B cell (primary cell): ENCODE results near the gene KBTBD6.

Experiments used
- EZH2 ChIP-seq: IDR thresholded peaks from 2 replicates; pipeline ENCODE4 v1.6.1; 2012; ENCODE audit warnings: borderline replicate concordance, low read depth, mild to moderate bottlenecking, moderate library complexity, low read length; ENCODE audit not compliant: insufficient read depth, poor library complexity, severe bottlenecking
- TF ChIP-seq, protein P1 (sequence below): fragments of 200-600 bp; IDR thresholded peaks from one replicate; pipeline ENCODE4 v1.8.0; 2022; ENCODE audit warnings: antibody characterized with exemption, mild to moderate bottlenecking

DNA sequence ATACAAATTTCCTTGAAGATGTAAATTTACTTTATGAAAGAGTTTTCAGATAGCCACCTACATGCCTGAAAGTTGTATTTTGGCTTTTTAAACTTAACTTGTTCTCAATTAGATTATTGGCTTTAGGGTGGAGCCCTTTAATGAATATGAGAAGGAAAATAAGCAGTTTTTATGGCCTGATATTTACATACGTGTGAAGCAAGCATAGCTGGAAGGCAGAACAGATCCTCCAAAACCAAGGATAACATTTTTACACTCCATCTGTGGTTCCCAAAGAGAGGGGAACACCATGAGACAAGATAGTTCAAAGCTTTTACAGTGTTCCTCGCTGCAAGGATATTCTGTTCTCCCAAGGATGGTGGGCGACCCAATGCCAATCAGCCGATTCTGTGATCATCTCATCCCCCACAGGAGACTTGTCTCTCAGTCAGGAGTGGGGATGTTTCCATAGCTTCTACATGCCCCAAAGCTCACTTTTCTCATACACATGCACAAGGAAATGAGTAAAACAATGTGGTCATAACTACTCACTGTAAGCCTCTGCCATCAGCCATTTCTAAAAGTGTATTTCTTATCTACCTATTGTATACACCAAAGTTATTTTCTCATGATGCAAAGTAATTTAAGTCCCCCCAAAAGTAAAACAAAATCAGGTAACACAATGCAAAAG is 24.6 kb upstream of the KBTBD6 start:
- TF ChIP-seq, protein P1, sequence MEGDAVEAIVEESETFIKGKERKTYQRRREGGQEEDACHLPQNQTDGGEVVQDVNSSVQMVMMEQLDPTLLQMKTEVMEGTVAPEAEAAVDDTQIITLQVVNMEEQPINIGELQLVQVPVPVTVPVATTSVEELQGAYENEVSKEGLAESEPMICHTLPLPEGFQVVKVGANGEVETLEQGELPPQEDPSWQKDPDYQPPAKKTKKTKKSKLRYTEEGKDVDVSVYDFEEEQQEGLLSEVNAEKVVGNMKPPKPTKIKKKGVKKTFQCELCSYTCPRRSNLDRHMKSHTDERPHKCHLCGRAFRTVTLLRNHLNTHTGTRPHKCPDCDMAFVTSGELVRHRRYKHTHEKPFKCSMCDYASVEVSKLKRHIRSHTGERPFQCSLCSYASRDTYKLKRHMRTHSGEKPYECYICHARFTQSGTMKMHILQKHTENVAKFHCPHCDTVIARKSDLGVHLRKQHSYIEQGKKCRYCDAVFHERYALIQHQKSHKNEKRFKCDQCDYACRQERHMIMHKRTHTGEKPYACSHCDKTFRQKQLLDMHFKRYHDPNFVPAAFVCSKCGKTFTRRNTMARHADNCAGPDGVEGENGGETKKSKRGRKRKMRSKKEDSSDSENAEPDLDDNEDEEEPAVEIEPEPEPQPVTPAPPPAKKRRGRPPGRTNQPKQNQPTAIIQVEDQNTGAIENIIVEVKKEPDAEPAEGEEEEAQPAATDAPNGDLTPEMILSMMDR: no peak
- no peak for TF ChIP-seq EZH2
